NCI-H510A treated with DMSO at 0.1 percent for 48 hours (cell line): ENCODE measurements around the gene ALDH1A1.

Experiments used
- DNase-seq: peaks from one replicate; lab custom pipeline; 2025; lab: John Stamatoyannopoulos, UW

Gene ALDH1A1

DNA sequence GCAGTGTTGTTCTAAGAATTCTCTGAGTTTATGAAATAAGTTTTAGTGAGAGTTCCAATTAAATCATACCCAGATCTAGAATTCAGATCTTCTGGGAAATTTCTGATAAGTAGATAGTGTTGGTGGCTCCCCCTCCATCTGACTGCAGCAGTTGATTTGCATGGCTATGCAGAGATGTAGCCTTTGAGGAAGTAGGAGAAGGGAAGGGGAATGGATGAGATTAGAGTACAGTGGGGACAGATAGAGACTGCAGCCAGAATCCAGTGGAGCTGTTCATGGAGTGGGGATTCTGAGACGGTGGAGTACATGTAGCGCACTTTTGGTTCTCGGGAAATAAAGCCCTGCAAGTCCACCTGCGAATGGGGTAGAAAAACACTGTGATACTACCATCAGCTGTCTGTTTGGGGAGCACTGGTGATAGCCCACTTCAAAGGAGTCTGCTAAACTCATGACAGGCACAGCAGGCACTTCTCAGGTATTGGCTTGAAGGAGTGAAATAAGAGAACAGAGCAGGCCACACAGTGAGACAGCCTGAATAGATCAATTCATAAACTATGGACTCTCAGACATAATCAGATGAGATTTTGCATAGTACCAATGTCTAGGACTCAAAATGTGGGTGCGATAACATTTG, 96.8 kb downstream of the ALDH1A1 start:
- no peak for DNase-seq

DNA sequence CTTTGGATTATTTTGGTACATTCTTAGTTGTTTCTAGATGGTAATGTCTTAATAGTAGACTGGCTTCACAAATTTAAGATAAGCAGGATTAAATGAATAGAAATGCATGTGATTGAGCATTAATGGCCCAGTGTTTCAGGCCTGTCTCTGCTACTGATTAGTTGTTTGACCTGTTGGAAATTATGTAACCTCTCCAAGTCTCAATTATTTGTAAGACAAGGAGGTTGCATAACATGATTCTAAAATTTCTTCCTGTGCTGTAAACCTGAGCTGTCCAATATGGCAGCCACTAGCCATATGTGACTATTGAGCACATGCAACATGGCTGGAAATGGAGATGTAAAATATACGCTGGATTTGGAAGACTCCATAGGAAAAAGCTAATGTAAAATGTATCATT, 97.5 kb downstream of the ALDH1A1 start:
- DNase-seq: no peak
